CD4-positive, alpha-beta T cell (primary cell): ENCODE results near the gene SLC12A5. TPM values are rescaled to one million over a fixed set of nuclear protein-coding genes. Genes with fewer than 3 reads are reported as not detected.
"Not testable (repeated sequence)": the region's sequence is repeated elsewhere in the genome, so short reads cannot be mapped to it uniquely, and the experiment has no call there.

ENCODE experiments used
- ATAC-seq: fragments of 200-7000 bp; cut with Tn5 transposase; one replicate; pipeline ENCODE4 v1.10.0; 2022; ENCODE audit warnings: mild to moderate bottlenecking; ENCODE audit not compliant: poor library complexity
- CTCF ChIA-PET: fragments of 350-600 bp; sonication (Branson Sonifier 250); formaldehyde crosslinking; loops from one replicate; lab custom pipeline; 2021; ENCODE audit warnings: antibody characterized with exemption, inconsistent platforms; lab: Charles Lee
- POLR2A ChIA-PET: fragments of 350-600 bp; sonication (Branson Sonifier 250); formaldehyde crosslinking; loops from one replicate; lab custom pipeline; 2021; ENCODE audit warnings: antibody characterized with exemption, inconsistent platforms; lab: Charles Lee
- DNase-seq, 14 experiments: peaks; one replicate each; pipeline ENCODE4 v3.0.0-alpha.2; 2013 to 2020; ENCODE audit warnings: mixed read lengths in 2 of 14
- H3K27ac ChIP-seq, 2 donors: one replicate each; pipeline versions ENCODE4 v1.5.1 to v1.7.0; 2013; ENCODE audit warnings: low read length in 2 of 2, low read depth in 1 of 2, mild to moderate bottlenecking in 1 of 2
- H3K27me3 ChIP-seq, 2 experiments: 1 replicate in 1 of 2; 2 replicates in 1 of 2; pipeline versions ENCODE4 v1.6.1 to v1.7.0; 2013; ENCODE audit warnings: low read length in 2 of 2, control low read depth in 1 of 2, mild to moderate bottlenecking in 1 of 2, moderate library complexity in 1 of 2; ENCODE audit not compliant: insufficient read depth in 2 of 2, control insufficient read depth in 1 of 2
- H3K36me3 ChIP-seq: one replicate; pipeline ENCODE4 v1.6.1; 2013; ENCODE audit warnings: low read length, control low read depth; ENCODE audit not compliant: insufficient read depth
- H3K4me1 ChIP-seq: one replicate; pipeline ENCODE4 v1.6.1; 2013; ENCODE audit warnings: low read length, control low read depth; ENCODE audit not compliant: insufficient read depth
- H3K4me3 ChIP-seq: one replicate; pipeline ENCODE4 v1.5.1; 2013; ENCODE audit warnings: mild to moderate bottlenecking, low read length, moderate library complexity
- H3K9me3 ChIP-seq, 2 experiments: 1 replicate in 1 of 2; 2 replicates in 1 of 2; pipeline versions ENCODE4 v1.6.1 to v1.7.0; 2013; ENCODE audit warnings: low read length in 2 of 2, mild to moderate bottlenecking in 2 of 2, control low read depth in 1 of 2, moderate library complexity in 1 of 2; ENCODE audit not compliant: control insufficient read depth in 1 of 2, insufficient read depth in 1 of 2
- H3K27ac Mint-ChIP-seq: one replicate; pipeline ENCODE4 v1.8.0; 2020; ENCODE audit warnings: mixed read lengths
- H3K27me3 Mint-ChIP-seq: one replicate; pipeline ENCODE4 v1.8.0; 2021; ENCODE audit warnings: mixed read lengths
- H3K36me3 Mint-ChIP-seq: one replicate; pipeline ENCODE4 v1.8.0; 2021; ENCODE audit warnings: low read depth, mixed read lengths
- H3K4me1 Mint-ChIP-seq: one replicate; pipeline ENCODE4 v1.8.0; 2021; ENCODE audit warnings: low read depth, mixed read lengths
- H3K4me3 Mint-ChIP-seq: one replicate; pipeline ENCODE4 v1.8.0; 2020; ENCODE audit warnings: mild to moderate bottlenecking, mixed read lengths
- H3K9me3 Mint-ChIP-seq: one replicate; pipeline ENCODE4 v1.8.0; 2020; ENCODE audit warnings: mixed read lengths
- CTCF ChIP-seq: fragments of 200-600 bp; IDR thresholded peaks from one replicate; pipeline ENCODE4 v1.8.0; 2022; ENCODE audit warnings: antibody characterized with exemption, mild to moderate bottlenecking
- intact Hi-C, 2 experiments: fragments of 100-400 bp; cut with DNase I in 1 of 2; cut with micrococcal nuclease in 1 of 2; formaldehyde crosslinking; loops; one replicate each; pipeline versions ENCODE4 v1.15.1 to v1.9.0; 2023 to 2025; cut with DNase I, micrococcal nuclease
- total RNA-seq, 174 experiments: library from RNA in 2 of 174; stranded (reverse) in 2 of 174; gene quantifications; one replicate each; pipeline ENCODE4 v1.2.3 and lab custom pipeline; 2021 to 2026

SLC12A5 gene
- total RNA-seq, 2 experiments from 2014 or later, result 1.3 to 2.4 TPM

GRCh38 chr20:45985573-45985972 lies 43.4 kb upstream of the SLC12A5 start:
- DNase-seq, result peak in 1 of 14 experiments; percentile 0
- H3K27me3 ChIP-seq, result peaks cover 0 to 5% of the 10 kb centered on the region in 2 experiments
- TF ChIP-seq CTCF, result no peak
- Mint-ChIP-seq H3K4me3 (no peak overlapping the region), H3K27ac (no peak overlapping the region), H3K9me3 (no peaks in the 10 kb centered on the region), H3K27me3 (no peaks in the 10 kb centered on the region), H3K4me1 (no peaks in the 10 kb centered on the region), H3K36me3 (no peaks in the 10 kb centered on the region)
- no peak overlapping the region for H3K4me3 ChIP-seq
- H3K36me3 ChIP-seq, result no peaks in the 10 kb centered on the region
- no peaks in the 10 kb centered on the region for H3K9me3 ChIP-seq
- intact Hi-C loops, result loop anchor here in 1 of 2 experiments (10.0 kb wide), 1 partner anchor 189 kb away; no protein-coding TSS in a partner anchor
- no peak for ATAC-seq
- CTCF ChIA-PET, result interaction anchor here (3.0 kb wide), 1 partner anchor 29 kb away, joined by 27 read pairs; no protein-coding TSS in a partner anchor
- peaks cover 7% of the 10 kb centered on the region for H3K4me1 ChIP-seq
- POLR2A ChIA-PET, result no interaction called here
- no peak overlapping the region for H3K27ac ChIP-seq

GRCh38 chr20:45987108-45987780 lies 41.8 kb upstream of the SLC12A5 start:
- H3K36me3 ChIP-seq, result no peaks in the 10 kb centered on the region
- peaks cover 0 to 5% of the 10 kb centered on the region in 2 experiments for H3K27me3 ChIP-seq
- TF ChIP-seq CTCF, result peak; percentile 91
- CTCF ChIA-PET, result interaction anchor here (0.6 to 3.0 kb wide), 22 partner anchors 9 to 451 kb away, joined by 3 to 27 read pairs (median 4); partner anchors contain the start of gene ZNF335
- Mint-ChIP-seq H3K36me3 (no peaks in the 10 kb centered on the region), H3K27ac (no peak overlapping the region), H3K9me3 (no peaks in the 10 kb centered on the region), H3K4me3 (no peak overlapping the region), H3K27me3 (no peaks in the 10 kb centered on the region), H3K4me1 (no peaks in the 10 kb centered on the region)
- H3K4me1 ChIP-seq, result peaks cover 7% of the 10 kb centered on the region
- POLR2A ChIA-PET, result interaction anchor here (0.7 to 1.8 kb wide), 9 partner anchors 9 to 129 kb away, joined by 3 to 8 read pairs (median 3); partner anchors contain the start of genes ZNF335 and ZSWIM3
- ATAC-seq (peak; percentile 97), DNase-seq (peak; percentile 64 to 86 (median 72))
- H3K27ac ChIP-seq, result no peak overlapping the region
- no peak overlapping the region for H3K4me3 ChIP-seq
- no peaks in the 10 kb centered on the region for H3K9me3 ChIP-seq
- intact Hi-C loops, result loop anchor here (1.0 to 10.0 kb wide), 4 partner anchors 18 to 188 kb away; partner anchors contain the start of gene NCOA5 (in 1 of the 2)

GRCh38 chr20:45988830-45989229 lies 40.2 kb upstream of the SLC12A5 start:
- H3K27ac Mint-ChIP-seq, H3K27me3 Mint-ChIP-seq, H3K9me3 ChIP-seq, H3K27me3 ChIP-seq, H3K4me3 ChIP-seq, DNase-seq, H3K4me3 Mint-ChIP-seq, CTCF ChIA-PET, POLR2A ChIA-PET, H3K9me3 Mint-ChIP-seq, H3K4me1 ChIP-seq, H3K36me3 ChIP-seq, H3K4me1 Mint-ChIP-seq, H3K36me3 Mint-ChIP-seq, H3K27ac ChIP-seq, ATAC-seq: not testable (repeated sequence)
- intact Hi-C loops, result loop anchor here in 1 of 2 experiments (10.0 kb wide), 1 partner anchor 186 kb away; no protein-coding TSS in a partner anchor
